NCI-H1417 treated with DMSO at 0.1 percent for 48 hours (cell line): ENCODE results near the gene LAGE3.

ENCODE experiments used
- DNase-seq: peaks from one replicate; lab custom pipeline; 2025; lab: John Stamatoyannopoulos, UW

The LAGE3 gene

GRCh38 chrX:154457491-154458115 is 21.5 kb downstream of the LAGE3 start:
- DNase-seq, result no peak

- no peak for DNase-seq
Observed at GRCh38 chrX:154452823-154453222, 26.3 kb downstream of the LAGE3 start.

DNA sequence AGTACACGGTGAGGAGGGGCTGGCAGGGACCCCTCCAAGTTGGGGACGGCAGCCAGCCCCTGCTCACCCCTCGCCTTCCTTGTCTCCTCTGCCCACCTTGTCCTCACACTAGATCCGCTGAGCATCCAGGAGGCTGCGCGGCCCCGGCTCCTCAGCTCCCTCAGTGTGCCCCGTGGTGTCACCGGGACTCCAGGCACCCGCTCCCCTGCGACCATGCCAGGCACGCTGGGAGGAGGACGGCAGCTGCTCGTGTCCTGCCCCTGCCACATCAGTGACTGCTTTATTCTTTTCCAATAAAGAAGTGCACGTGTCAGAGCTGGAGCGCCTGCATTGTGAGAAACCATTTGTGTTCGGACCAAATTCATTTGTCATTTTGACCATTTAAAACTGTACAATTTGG is 28.8 kb downstream of the LAGE3 start:
- no peak for DNase-seq

- no peak for DNase-seq
Observed at GRCh38 chrX:154449618-154450017, 29.5 kb downstream of the LAGE3 start.

- no peak for DNase-seq
Observed at GRCh38 chrX:154448484-154448883, 30.6 kb downstream of the LAGE3 start.

- DNase-seq, result no peak
Observed at GRCh38 chrX:154446430-154446829, 32.7 kb downstream of the LAGE3 start.

DNA sequence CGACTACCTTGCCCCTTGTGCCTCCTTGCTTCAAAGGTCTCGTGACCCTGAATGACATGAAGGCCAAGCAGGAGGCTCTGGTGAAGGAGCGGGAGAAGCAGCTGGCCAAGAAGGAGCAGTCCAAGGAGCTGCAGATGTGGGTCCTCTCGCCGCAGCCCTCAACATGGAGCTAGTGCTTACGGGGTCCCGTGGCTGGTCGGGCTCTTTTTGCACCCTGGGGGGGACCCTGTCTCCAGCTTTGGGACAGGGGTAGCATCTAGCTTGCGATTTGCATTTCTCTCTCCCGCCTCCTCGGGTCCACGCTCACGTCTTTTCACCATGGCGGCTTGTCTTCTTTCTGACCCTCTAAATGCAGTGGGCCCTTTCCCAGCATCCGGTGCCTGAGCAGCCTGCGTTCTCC is 33.3 kb downstream of the LAGE3 start:
- no peak for DNase-seq

- DNase-seq, result no peak
Observed at GRCh38 chrX:154444755-154445246, 34.3 kb downstream of the LAGE3 start.

GRCh38 chrX:154443992-154444754 is 34.9 kb downstream of the LAGE3 start, which contains the start of gene FAM50A:
Gene FAM50A (plus strand): TSS chrX:154444141. CDS start chrX:154444236, 95 bp downstream.
- no peak for DNase-seq

DNA sequence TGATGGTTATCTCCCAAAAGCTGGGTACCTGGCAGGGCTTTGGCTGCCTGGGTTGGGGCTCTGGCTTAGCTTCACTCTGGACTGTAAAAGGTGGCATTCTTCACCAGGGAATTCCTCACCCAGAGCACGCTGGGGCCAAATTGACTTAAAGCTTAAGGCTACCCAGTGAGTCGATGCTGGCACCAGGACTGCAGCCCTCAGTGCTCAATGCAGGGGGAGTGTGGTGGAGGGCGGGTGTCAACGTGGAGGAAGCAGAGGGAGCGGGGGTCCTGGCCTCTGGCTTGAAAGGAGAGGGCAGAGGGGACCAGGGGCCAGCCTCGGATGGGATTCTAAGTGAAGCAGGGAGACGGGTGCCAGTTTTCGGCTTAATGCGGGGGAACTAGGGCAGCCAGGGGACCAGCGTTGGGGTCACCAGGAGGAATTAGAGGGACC is 35.6 kb downstream of the LAGE3 start:
- DNase-seq, result no peak

GRCh38 chrX:154441984-154442707 is 36.9 kb downstream of the LAGE3 start:
- DNase-seq, result no peak

DNA sequence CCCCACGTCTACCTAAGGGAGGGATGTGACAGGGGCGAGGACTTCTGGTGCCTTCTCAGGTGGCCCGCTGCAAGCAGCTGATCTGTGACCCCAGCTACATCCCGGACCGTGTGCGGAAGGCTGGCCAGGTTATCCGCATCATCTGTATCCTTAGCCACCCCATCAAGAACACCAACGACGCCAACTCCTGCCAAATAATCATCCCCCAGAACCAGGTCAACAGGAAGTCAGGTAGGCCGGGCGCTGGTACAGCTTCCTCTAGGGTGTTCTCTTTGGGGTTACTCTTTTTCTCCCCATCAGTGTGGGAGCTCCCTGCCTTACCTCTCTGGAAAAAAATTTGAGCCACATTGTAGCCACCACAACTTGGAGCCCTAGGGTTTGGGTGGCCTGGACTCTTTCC is 37.5 kb downstream of the LAGE3 start:
- DNase-seq, result no peak

DNA sequence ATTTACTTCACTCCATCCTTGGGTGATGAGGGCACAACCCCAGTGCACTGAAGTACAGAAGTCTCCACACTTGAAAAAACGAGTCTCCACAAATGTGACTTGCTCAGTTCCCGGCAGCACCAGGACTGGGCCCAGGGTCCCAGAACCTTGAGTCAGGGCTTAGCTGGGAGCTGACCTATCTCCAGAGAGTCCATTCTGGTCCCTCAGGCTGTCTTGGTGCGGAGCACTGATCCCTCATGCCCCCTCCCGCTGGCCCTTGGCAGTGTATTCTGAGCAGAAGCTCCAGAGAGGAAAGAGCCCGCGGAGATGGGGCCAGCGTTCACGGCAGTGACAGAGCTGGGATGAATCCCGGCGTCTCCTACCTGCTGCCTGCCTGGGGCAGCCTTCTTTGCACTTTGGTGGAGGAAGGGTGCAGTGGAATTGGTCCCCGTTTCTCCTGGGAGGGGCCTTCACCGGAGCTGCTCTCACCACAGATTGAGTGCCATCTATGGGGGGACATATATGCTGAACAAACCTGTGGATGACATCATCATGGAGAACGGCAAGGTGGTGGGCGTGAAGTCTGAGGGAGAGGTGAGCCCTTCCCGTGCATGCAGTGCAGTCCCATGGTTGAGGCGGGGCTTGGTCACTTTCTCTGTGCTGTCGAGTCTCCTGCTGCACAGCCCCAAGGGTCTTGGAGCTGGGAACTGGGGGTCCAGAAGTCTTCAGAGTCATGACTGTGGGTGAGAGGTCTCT is 38.3 kb downstream of the LAGE3 start:
- no peak for DNase-seq

DNA sequence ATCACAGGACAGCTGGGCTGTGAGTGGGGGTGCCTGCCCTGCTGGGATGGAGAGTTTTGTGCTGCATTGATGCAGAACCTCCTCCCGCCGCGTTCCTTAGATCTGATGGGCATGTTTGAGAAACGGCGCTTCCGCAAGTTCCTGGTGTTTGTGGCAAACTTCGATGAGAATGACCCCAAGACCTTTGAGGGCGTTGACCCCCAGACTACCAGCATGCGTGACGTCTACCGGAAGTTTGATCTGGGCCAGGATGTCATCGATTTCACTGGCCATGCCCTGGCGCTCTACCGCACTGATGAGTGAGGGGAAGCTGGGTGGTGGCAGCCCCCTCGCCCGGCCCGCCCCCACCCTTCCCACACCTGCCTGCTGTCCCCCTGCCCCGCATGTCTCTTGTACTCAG is 39.2 kb downstream of the LAGE3 start:
- no peak for DNase-seq

DNA sequence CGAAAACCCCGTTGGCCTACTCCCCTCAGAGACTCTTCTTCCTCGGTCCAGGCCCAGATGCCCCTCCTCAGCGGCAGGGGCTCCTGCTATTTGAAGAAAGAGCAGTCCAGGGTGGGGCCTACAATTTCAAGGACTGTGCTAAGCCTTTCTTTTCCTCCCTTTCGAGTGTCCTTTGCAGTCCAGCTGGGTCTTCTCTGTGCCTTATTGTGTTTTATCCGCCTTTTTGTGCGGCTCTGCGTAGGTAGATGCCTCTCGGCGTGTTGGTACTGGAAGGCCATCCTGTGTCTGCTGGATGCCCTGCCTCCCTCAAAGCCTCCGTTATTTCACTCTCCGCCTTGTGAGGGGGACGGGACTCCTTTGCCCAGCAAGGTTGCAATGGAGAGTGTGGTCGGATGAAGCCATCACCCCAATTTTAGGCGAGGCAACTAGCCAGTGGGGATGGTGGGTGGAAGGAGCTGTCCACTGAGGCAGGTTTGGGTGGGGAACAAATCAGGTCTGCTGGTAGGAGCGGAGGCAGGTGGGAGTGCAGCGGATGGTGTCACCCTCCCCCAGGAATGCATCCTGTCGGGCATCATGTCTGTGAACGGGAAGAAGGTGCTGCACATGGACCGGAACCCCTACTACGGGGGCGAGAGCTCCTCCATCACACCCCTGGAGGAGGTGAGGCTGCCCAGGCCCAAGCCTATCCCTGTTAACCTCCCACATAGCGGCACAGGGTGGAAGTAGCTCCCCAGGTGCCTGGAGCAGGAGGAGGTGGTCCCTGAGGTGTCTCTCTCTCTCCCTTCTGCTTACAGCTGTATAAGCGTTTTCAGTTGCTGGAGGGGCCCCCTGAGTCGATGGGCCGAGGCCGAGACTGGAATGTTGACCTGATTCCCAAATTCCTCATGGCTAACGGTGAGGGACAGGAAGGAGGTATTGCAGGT is 40.8 kb downstream of the LAGE3 start:
- no peak for DNase-seq

DNA sequence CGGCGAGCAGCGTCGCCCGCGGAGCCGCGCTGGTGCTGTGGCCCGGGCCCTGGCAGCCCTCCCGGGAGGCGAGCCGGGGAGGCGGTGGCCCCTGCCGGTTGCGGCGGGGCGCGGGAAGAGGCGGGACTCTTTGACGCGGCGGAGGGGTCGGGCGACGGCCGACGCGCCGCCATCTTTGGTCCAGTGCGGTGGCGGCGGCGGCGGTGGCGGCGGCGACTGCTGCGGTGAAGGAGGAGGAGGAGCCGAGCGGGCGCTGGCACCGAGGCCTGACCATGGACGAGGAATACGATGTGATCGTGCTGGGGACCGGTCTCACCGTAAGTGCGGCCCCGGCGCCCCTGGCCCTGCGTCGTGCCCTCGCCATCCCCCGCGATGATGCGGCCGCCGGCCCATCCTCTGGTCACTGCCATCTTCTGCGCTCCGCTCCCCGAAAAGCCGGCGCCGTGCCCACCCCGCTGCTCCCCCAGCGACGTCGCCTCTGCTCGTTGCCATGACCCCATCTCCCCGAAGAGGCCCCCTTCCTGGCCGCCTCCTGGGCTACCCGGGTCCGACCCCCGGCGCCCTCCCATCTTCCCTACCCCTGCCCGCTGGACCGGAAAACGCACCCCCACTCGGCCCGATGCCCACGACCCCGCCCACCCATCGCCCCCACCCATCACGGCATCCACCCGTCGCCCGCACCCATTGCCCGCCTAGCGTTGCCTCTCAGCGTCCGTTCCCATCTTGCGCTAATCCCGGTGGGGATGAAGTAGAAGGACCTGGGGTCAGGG is 41.9 kb downstream of the LAGE3 start, which contains the start of gene GDI1:
TSS of gene GDI1 (plus strand) at position 172 of the 770 bp plus-strand sequence. CDS start at position 273, 101 bp downstream.
- DNase-seq, result no peak

- DNase-seq, result no peak
Observed at GRCh38 chrX:154436374-154436982, 42.6 kb downstream of the LAGE3 start.

DNA sequence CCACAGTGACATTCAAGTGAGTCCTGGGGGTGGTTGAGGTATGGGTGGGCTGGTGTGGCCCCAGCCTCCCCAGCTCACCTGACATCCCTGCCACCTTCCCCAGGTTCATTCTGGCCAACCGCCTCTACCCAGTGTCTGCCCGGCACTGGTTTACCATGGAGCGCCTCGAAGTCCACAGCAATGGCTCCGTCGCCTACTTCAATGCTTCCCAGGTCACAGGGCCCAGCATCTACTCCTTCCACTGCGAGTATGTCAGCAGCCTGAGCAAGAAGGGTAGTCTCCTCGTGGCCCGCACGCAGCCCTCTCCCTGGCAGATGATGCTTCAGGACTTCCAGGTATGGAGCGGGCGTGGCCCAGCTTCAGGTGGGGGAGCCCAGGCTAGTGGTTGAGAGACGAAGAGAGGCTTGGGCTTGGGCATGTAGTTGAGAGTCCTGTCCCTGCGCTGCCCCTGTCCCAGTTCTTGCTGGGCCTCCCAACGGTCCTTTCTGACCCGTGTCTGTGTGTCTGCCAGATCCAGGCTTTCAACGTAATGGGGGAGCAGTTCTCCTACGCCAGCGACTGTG is 43.8 kb downstream of the LAGE3 start:
- no peak for DNase-seq
